Endothelial cell of umbilical vein (primary cell): Measurements from ENCODE around the gene CYP27A1. TPM values are rescaled to one million over a fixed set of nuclear protein-coding genes. Genes with fewer than 3 reads are reported as not detected.

ENCODE experiments used
- Bru-seq: library from RNA; stranded (reverse); fragments of 400-500 nt; gene quantifications from one replicate; lab custom pipeline; 2021; lab: Mats Ljungman, UMichigan
- BruChase-seq, 2 experiments: library from RNA; stranded (reverse); fragments of 400-500 nt; gene quantifications; one replicate each; lab custom pipeline; 2021; lab: Mats Ljungman, UMichigan
- BruUV-seq: library from RNA; stranded (reverse); fragments of 400-500 nt; replicated peaks from 2 replicates; lab custom pipeline; 2021; lab: Mats Ljungman, UMichigan
- CTCF ChIA-PET: fragments of 300-600, 350-600 bp; sonication (Branson Sonifier 250); formaldehyde crosslinking; loops from one replicate; lab custom pipeline; 2021; ENCODE audit warnings: antibody characterized with exemption, inconsistent platforms; lab: Charles Lee
- POLR2A ChIA-PET: fragments of 300-600, 350-600 bp; sonication (Branson Sonifier 250); formaldehyde crosslinking; loops from one replicate; lab custom pipeline; 2021; ENCODE audit warnings: antibody characterized with exemption, inconsistent platforms; lab: Charles Lee
- DNase-seq: peaks from one replicate; pipeline ENCODE4 v3.0.0-alpha.2; 2011; ENCODE audit warnings: low read depth, low spot score
- FAIRE-seq: peaks from 2 replicates; lab custom pipeline; 2011; peaks lifted over from hg19 to GRCh38; lab: Jason Lieb, UNC
- H2AFZ ChIP-seq: 2 replicates; pipeline ENCODE4 v1.6.0; 2012; ENCODE audit warnings: low read depth, low read length, control low read depth, inconsistent platforms
- H3K27ac ChIP-seq: 2 replicates; pipeline ENCODE4 v1.5.1; 2011; ENCODE audit warnings: low read depth, mild to moderate bottlenecking, control low read depth, low read length, moderate library complexity; ENCODE audit not compliant: insufficient read depth
- H3K27me3 ChIP-seq, 2 experiments: 2 replicates each; pipeline versions ENCODE4 v1.6.0 to v1.6.1; 2011; ENCODE audit warnings: low read length in 2 of 2, mixed read lengths in 1 of 2; ENCODE audit not compliant: control insufficient read depth in 2 of 2, insufficient read depth in 2 of 2
- H3K36me3 ChIP-seq, 2 experiments: 2 replicates in 1 of 2; 3 replicates in 1 of 2; pipeline ENCODE4 v1.5.1; 2011; ENCODE audit warnings: low read length in 2 of 2, mild to moderate bottlenecking in 1 of 2, moderate library complexity in 1 of 2; ENCODE audit not compliant: control insufficient read depth in 2 of 2, insufficient read depth in 2 of 2; ENCODE audit errors: extremely low read depth in 1 of 2
- H3K4me1 ChIP-seq: 3 replicates; pipeline ENCODE4 v1.5.1; 2011; ENCODE audit warnings: mild to moderate bottlenecking, low read length; ENCODE audit not compliant: control insufficient read depth, insufficient read depth; ENCODE audit errors: extremely low read depth
- H3K4me2 ChIP-seq: 2 replicates; pipeline ENCODE4 v1.6.1; 2011; ENCODE audit warnings: low read length, control low read depth, mixed read lengths; ENCODE audit not compliant: insufficient read depth
- H3K4me3 ChIP-seq, 3 experiments: fragments of 200-600 bp in 1 of 3; sonication (generic), shearing (Covaris generic) in 1 of 3; replicated peaks in 1 of 3; 2 replicates each; pipeline ENCODE4 v1.5.1; 2011 to 2016; ENCODE audit warnings: control low read depth in 3 of 3, low read length in 3 of 3, mild to moderate bottlenecking in 2 of 3, inconsistent platforms in 1 of 3, low read depth in 1 of 3, moderate library complexity in 1 of 3; ENCODE audit not compliant: insufficient read depth in 1 of 3
- H3K79me2 ChIP-seq: 2 replicates; pipeline ENCODE4 v1.6.0; 2012; ENCODE audit warnings: low read length, inconsistent platforms; ENCODE audit not compliant: control insufficient read depth, insufficient read depth
- H3K9ac ChIP-seq: replicated peaks from 2 replicates; pipeline ENCODE3; 2011; ENCODE audit warnings: low read length, control low read depth; ENCODE audit not compliant: insufficient read depth; ENCODE audit errors: extremely low read depth
- H3K9me1 ChIP-seq: replicated peaks from 3 replicates; pipeline ENCODE4 v1.6.0; 2011; ENCODE audit warnings: mild to moderate bottlenecking, low read length; ENCODE audit not compliant: control insufficient read depth, insufficient read depth; ENCODE audit errors: extremely low read depth
- H3K9me3 ChIP-seq: replicated peaks from 2 replicates; pipeline ENCODE4 v1.5.1; 2012; ENCODE audit warnings: low read length, inconsistent platforms; ENCODE audit not compliant: control insufficient read depth, insufficient read depth
- H4K20me1 ChIP-seq: replicated peaks from 2 replicates; pipeline ENCODE3; 2011; ENCODE audit warnings: mild to moderate bottlenecking, low read length; ENCODE audit not compliant: control insufficient read depth, insufficient read depth; ENCODE audit errors: extremely low read depth
- CTCF ChIP-seq, 2 donors: IDR thresholded peaks; 1 replicate in 1 of 2; 2 replicates in 1 of 2; pipeline ENCODE4 v1.5.1; 2011; ENCODE audit warnings: low read length in 2 of 2, mild to moderate bottlenecking in 2 of 2, moderate library complexity in 2 of 2, control low read depth in 1 of 2, inconsistent platforms in 1 of 2, low read depth in 1 of 2; ENCODE audit not compliant: insufficient read depth in 1 of 2; ENCODE audit errors: extremely low read depth in 1 of 2
- EZH2 ChIP-seq: IDR thresholded peaks from 2 replicates; pipeline ENCODE4 v1.6.1; 2012; ENCODE audit warnings: borderline replicate concordance, low read depth, mild to moderate bottlenecking, moderate library complexity, low read length, inconsistent platforms; ENCODE audit not compliant: severe bottlenecking
- FOS ChIP-seq: IDR thresholded peaks from 2 replicates; pipeline ENCODE4 v1.6.1; 2011; ENCODE audit warnings: mild to moderate bottlenecking, low read length, moderate library complexity, borderline replicate concordance; ENCODE audit not compliant: insufficient read depth
- GATA2 ChIP-seq: IDR thresholded peaks from 2 replicates; pipeline ENCODE4 v1.7.0; 2011; ENCODE audit warnings: low read depth, mild to moderate bottlenecking, moderate library complexity, mixed read lengths, low read length; ENCODE audit not compliant: insufficient read length, insufficient read depth
- JUN ChIP-seq: IDR thresholded peaks from 2 replicates; pipeline ENCODE4 v1.6.1; 2011; ENCODE audit warnings: borderline replicate concordance, low read depth; ENCODE audit not compliant: insufficient read length, insufficient read depth
- MAX ChIP-seq: IDR thresholded peaks from 2 replicates; pipeline ENCODE4 v1.6.1; 2011; ENCODE audit not compliant: insufficient read depth, insufficient read length
- MYC ChIP-seq: IDR thresholded peaks from one replicate; pipeline ENCODE4 v1.6.1; 2011; ENCODE audit warnings: mild to moderate bottlenecking, low read depth, low read length
- POLR2A ChIP-seq: IDR thresholded peaks from 2 replicates; pipeline ENCODE4 v1.6.1; 2012; ENCODE audit warnings: low read depth, mild to moderate bottlenecking, control low read depth, low read length
- POLR2AphosphoS5 ChIP-seq: IDR thresholded peaks from 2 replicates; pipeline ENCODE4 v1.6.1; 2012; ENCODE audit warnings: low read depth, mild to moderate bottlenecking, control low read depth, low read length, moderate library complexity; ENCODE audit not compliant: insufficient read depth
- dilution Hi-C: fragments of 300-500 bp; cut with MboI; formaldehyde crosslinking; loops from one replicate; pipeline ENCODE4 v1.15.0; 2019; ENCODE audit warnings: low sequenced_read_pairs; ENCODE audit not compliant: extremely low pct_ligation_motif_present
- intact Hi-C: fragments of 100-400 bp; cut with micrococcal nuclease; formaldehyde crosslinking; loops from one replicate; pipeline ENCODE4 v1.10.0; 2022
- long read RNA-seq: library from polyadenylated mRNA; stranded (forward); transcript quantifications from one replicate; pipeline ENCODE4 v2.0.0, GENCODE V29; 2021
- polyA minus RNA-seq, 3 experiments: library from RNA; depleted of rRNA, polyadenylated mRNA; stranded (reverse); fragments of >200 nt; gene quantifications; 1 replicate in 1 of 3; 2 replicates in 2 of 3; pipeline ENCODE4 v1.2.3, GENCODE V29; 2011
- polyA plus RNA-seq, 4 experiments: library from polyadenylated mRNA; depleted of rRNA in 3 of 4; stranded (reverse) in 3 of 4; unstranded in 1 of 4; fragments of >200 nt; gene quantifications; 2 replicates each; pipeline versions ENCODE4 v1.2.1 to v1.2.3, GENCODE V29; 2011 to 2012; ENCODE audit warnings: missing spikeins in 1 of 4
- total RNA-seq: library from RNA; stranded (reverse); gene quantifications from 2 replicates; pipeline ENCODE4 v1.2.3, GENCODE V29; 2021

Gene CYP27A1
- total RNA-seq (12.6 and 15.1 TPM in 2 replicates), polyA plus RNA-seq (30.3 and 34.9 TPM in 2 replicates), polyA minus RNA-seq (34.6 and 36.7 TPM in 2 replicates), Bru-seq, nascent RNA (percentile 58 among the genes with signal in this experiment), BruChase-seq, experiment 1, labeled RNA remaining after a 6-hour chase (percentile 72 among the genes with signal in this experiment), BruChase-seq, experiment 2, labeled RNA remaining after a 2-hour chase (percentile 65 among the genes with signal in this experiment)
- polyA plus RNA-seq (2011; cell fraction: cytosol; rRNA removed), result 17.1 and 17.9 TPM in 2 replicates
- 17.9 and 18.2 TPM in 2 replicates for polyA plus RNA-seq (2011; cell fraction: nucleus; rRNA removed)
- 11.3 and 18.5 TPM in 2 replicates for polyA plus RNA-seq (2012)
- polyA minus RNA-seq (2011; cell fraction: cytosol; rRNA and poly(A)+ RNA removed), result not detected
- 9.9 and 11.4 TPM in 2 replicates for polyA minus RNA-seq (2011; cell fraction: nucleus; rRNA and poly(A)+ RNA removed)
- long read RNA-seq, transcript CYP27A1-201 (9 exons, 2,286 nt), result major isoform, 46 of 58 reads
- long read RNA-seq, partial matches to known transcripts, result 3 of 58 reads
- long read RNA-seq, other reads (novel, unspliced or antisense), result 9 of 58 reads

GRCh38 chr2:218781691-218782527 is at the start of gene CYP27A1:
Gene CYP27A1 (plus strand): TSS chr2:218782147. CDS start chr2:218782183, 36 bp downstream.
- DNase-seq (peak; percentile 43), FAIRE-seq (peak; percentile 33)
- ChIA-PET POLR2A (interaction anchor here (0.6 kb wide), 2 partner anchors 71 to 339 kb away, joined by 3 read pairs; no protein-coding TSS in a partner anchor), CTCF (interaction anchor here (1.0 to 4.7 kb wide), 11 partner anchors 14 to 122 kb away, joined by 3 to 38 read pairs (median 3); partner anchors contain the start of genes BCS1L, TTLL4 and ZNF142)
- peaks cover 6% of the 10 kb centered on the region for H3K4me1 ChIP-seq
- H3K79me2 ChIP-seq, result no peaks in the 10 kb centered on the region
- peak within 1 kb of the TSS; percentile 44 to 66 (median 53) for H3K4me3 ChIP-seq
- H3K9me1 ChIP-seq, result no peaks in the 10 kb centered on the region
- BruUV-seq, result TSS peak; percentile 33
- no peaks in the 10 kb centered on the region for H3K27me3 ChIP-seq
- peak within 1 kb of the TSS; percentile 68 for H3K9ac ChIP-seq
- intact Hi-C loops, result loop anchor here (2.0 kb wide), 2 partner anchors 51 to 65 kb away; no protein-coding TSS in a partner anchor
- no peaks in the 10 kb centered on the region for H3K36me3 ChIP-seq
- H4K20me1 ChIP-seq, result no peaks in the 10 kb centered on the region
- H2AFZ ChIP-seq, result peak within 1 kb of the TSS; percentile 84
- no peaks in the 10 kb centered on the region for H3K9me3 ChIP-seq
- H3K27ac ChIP-seq, result no peak within 1 kb of the TSS
- H3K4me2 ChIP-seq, result peak within 1 kb of the TSS; percentile 87
- dilution Hi-C loops, result no loop called here
- TF ChIP-seq MAX (no peak), MYC (no peak), FOS (no peak), CTCF (IDR thresholded peaks at IDR 0.05; ENCODE audit: extremely low read depth in 1 of 2, insufficient read depth in 1 of 2, low read depth in 1 of 2, low read length in 2 of 2) (no peak), JUN (no peak), POLR2A (no peak), GATA2 (no peak), EZH2 (no peak), POLR2AphosphoS5 (no peak)
